OCI-LY7 (cell line): ENCODE results near the gene AKAP12. TPM values are rescaled to one million over a fixed set of nuclear protein-coding genes. Genes with fewer than 3 reads are reported as not detected.

Source experiments
- BruUV-seq: library from RNA; stranded (reverse); fragments of 400-500 nt; replicated peaks from 2 replicates; lab custom pipeline; 2021; lab: Mats Ljungman, UMichigan
- CTCF ChIA-PET: fragments of 300-600 bp; sonication (Branson Sonifier 250); formaldehyde crosslinking; loops from one replicate; lab custom pipeline; 2022; ENCODE audit warnings: antibody characterized with exemption; ENCODE audit not compliant: unreplicated experiment; lab: Charles Lee
- POLR2A ChIA-PET: fragments of 300-600 bp; sonication (Branson Sonifier 250); formaldehyde crosslinking; loops from one replicate; lab custom pipeline; 2022; ENCODE audit warnings: antibody characterized with exemption; lab: Charles Lee
- DNase-seq: peaks from one replicate; pipeline ENCODE4 v3.0.0-alpha.2; 2015; ENCODE audit warnings: low spot score
- H2AFZ ChIP-seq: fragments of 200-600 bp; sonication (generic), shearing (Covaris generic); 2 replicates; pipeline ENCODE4 v1.6.1; 2014; ENCODE audit warnings: mild to moderate bottlenecking, antibody characterized with exemption, low read length, moderate library complexity
- H3K27ac ChIP-seq: fragments of 200-600 bp; sonication (generic); 2 replicates; pipeline ENCODE4 v1.5.1; 2014; ENCODE audit warnings: mixed run types, low read depth, mild to moderate bottlenecking, moderate library complexity, low read length, inconsistent platforms; ENCODE audit not compliant: poor library complexity, severe bottlenecking
- H3K36me3 ChIP-seq: fragments of 200-600 bp; sonication (generic); 2 replicates; pipeline ENCODE4 v1.6.1; 2014; ENCODE audit warnings: mild to moderate bottlenecking, antibody characterized with exemption, low read length, moderate library complexity, mixed read lengths; ENCODE audit not compliant: insufficient read depth
- H3K4me1 ChIP-seq: fragments of 200-600 bp; sonication (generic); 2 replicates; pipeline ENCODE4 v1.5.1; 2014; ENCODE audit warnings: mild to moderate bottlenecking, low read length; ENCODE audit not compliant: insufficient read depth, poor library complexity, severe bottlenecking
- H3K4me2 ChIP-seq: fragments of 200-600 bp; sonication (generic); 2 replicates; pipeline ENCODE4 v1.6.1; 2014; ENCODE audit warnings: mild to moderate bottlenecking, low read length
- H3K4me3 ChIP-seq: fragments of 200-600 bp; sonication (generic); 2 replicates; pipeline ENCODE4 v1.5.1; 2014; ENCODE audit warnings: mild to moderate bottlenecking, low read depth, low read length; ENCODE audit not compliant: poor library complexity, severe bottlenecking
- H3K79me2 ChIP-seq: fragments of 200-600 bp; sonication (generic); 2 replicates; pipeline ENCODE4 v1.6.1; 2016; ENCODE audit warnings: low read depth, mild to moderate bottlenecking, low read length, moderate library complexity, mixed read lengths; ENCODE audit not compliant: insufficient read depth
- H3K9me2 ChIP-seq: fragments of 200-600 bp; sonication (generic); 2 replicates; pipeline ENCODE4 v1.6.1; 2016; ENCODE audit warnings: mild to moderate bottlenecking, low read length, mixed read lengths; ENCODE audit not compliant: insufficient read depth
- H3K9me3 ChIP-seq: fragments of 200-600 bp; sonication (generic); 2 replicates; pipeline ENCODE4 v1.6.1; 2014; ENCODE audit warnings: mild to moderate bottlenecking, mixed run types, low read length, mixed read lengths
- H4K20me1 ChIP-seq: fragments of 200-600 bp; sonication (generic); 2 replicates; pipeline ENCODE4 v1.6.1; 2014; ENCODE audit warnings: mild to moderate bottlenecking, antibody characterized with exemption, low read length, moderate library complexity, mixed read lengths; ENCODE audit not compliant: insufficient read depth
- EZH2phosphoT487 ChIP-seq: fragments of 200-600 bp; sonication (generic); IDR thresholded peaks from 2 replicates; pipeline ENCODE4 v1.6.1; 2018; ENCODE audit warnings: low read depth, borderline replicate concordance, mild to moderate bottlenecking, mixed run types, antibody characterized with exemption, low read length, moderate library complexity, mixed read lengths
- intact Hi-C: fragments of 100-400 bp; cut with micrococcal nuclease; formaldehyde crosslinking; loops from one replicate; pipeline ENCODE4 v1.10.0; 2022; ENCODE audit not compliant: unreplicated experiment
- total RNA-seq, 2 experiments: library from RNA; depleted of rRNA in 1 of 2; stranded (reverse); fragments of >200 nt in 1 of 2; shearing (Covaris generic) in 1 of 2; gene quantifications; 2 replicates each; pipeline ENCODE4 v1.2.3, GENCODE V29; 2014 to 2022
- TF ChIP-seq, protein P1 (sequence below): fragments of 200-600 bp; sonication (generic); conservative IDR thresholded peaks from 2 replicates; pipeline ENCODE4 v1.5.1; 2014; ENCODE audit warnings: mild to moderate bottlenecking, antibody characterized with exemption, low read length, moderate library complexity, mixed read lengths

Gene AKAP12
- total RNA-seq, 2 experiments from 2014 or later = 0.23 TPM; not detected in 1

DNA sequence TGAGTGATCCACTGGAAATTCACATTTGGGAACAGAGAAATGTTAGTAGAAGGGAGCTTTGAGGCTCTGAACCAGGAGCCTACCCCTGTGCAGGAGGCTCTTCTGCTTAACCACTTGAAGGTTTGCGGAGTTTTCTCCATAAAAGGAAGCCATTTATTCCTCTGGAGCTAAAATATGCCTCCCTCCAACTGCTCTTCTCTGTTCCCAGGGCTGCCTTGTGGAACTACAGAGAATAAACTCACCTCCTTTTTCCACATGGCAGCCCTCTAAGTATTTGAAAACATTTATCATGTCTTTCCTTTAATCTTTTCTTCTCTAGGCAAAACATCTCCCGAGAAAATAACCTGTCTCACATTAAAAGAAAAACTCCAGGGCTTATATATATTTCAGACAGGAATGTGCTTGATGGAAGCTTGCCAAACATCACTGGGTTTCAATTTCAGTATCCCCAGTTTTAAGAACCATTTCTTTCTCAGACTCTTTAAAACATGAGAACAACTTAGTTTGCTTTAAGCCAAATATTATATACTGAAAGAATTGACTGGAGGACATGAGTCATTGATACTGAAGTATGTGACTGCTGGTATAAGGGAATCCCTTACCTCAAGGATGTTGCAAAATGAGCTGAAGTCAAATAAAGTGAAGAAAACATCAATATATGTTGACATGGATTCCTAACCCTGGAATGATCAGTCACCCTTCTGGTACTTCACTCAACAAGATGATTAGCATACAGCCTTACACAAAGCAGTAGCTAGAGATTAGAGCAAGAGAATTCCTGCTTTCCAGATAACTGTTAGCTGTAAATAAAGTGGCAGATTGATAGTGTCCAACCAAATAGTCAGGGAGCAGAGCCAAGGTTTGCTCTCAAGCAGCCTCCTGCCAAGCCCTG lies 77.6 kb downstream of the AKAP12 start:
- BruUV-seq = no TSS peak
- intact Hi-C loops = no loop called here
- no peak overlapping the region for H3K4me2 ChIP-seq
- DNase-seq = no peak
- H3K79me2 ChIP-seq = no peaks in the 10 kb centered on the region
- POLR2A ChIA-PET = interaction anchor here (0.6 to 0.8 kb wide), 2 partner anchors 121 to 174 kb away, joined by 3 read pairs; no protein-coding TSS in a partner anchor
- no peaks in the 10 kb centered on the region for H3K9me2 ChIP-seq
- no peaks in the 10 kb centered on the region for H3K36me3 ChIP-seq
- CTCF ChIA-PET = interaction anchor here (0.6 kb wide), 1 partner anchor 471 kb away, joined by 3 read pairs; no protein-coding TSS in a partner anchor
- H2AFZ ChIP-seq = no peak overlapping the region
- TF ChIP-seq EZH2phosphoT487 = no peak
- TF ChIP-seq, protein P1, sequence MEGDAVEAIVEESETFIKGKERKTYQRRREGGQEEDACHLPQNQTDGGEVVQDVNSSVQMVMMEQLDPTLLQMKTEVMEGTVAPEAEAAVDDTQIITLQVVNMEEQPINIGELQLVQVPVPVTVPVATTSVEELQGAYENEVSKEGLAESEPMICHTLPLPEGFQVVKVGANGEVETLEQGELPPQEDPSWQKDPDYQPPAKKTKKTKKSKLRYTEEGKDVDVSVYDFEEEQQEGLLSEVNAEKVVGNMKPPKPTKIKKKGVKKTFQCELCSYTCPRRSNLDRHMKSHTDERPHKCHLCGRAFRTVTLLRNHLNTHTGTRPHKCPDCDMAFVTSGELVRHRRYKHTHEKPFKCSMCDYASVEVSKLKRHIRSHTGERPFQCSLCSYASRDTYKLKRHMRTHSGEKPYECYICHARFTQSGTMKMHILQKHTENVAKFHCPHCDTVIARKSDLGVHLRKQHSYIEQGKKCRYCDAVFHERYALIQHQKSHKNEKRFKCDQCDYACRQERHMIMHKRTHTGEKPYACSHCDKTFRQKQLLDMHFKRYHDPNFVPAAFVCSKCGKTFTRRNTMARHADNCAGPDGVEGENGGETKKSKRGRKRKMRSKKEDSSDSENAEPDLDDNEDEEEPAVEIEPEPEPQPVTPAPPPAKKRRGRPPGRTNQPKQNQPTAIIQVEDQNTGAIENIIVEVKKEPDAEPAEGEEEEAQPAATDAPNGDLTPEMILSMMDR = no peak
- no peaks in the 10 kb centered on the region for H3K4me1 ChIP-seq
- H3K9me3 ChIP-seq = no peaks in the 10 kb centered on the region
- no peak overlapping the region for H3K4me3 ChIP-seq
- no peaks in the 10 kb centered on the region for H4K20me1 ChIP-seq
- H3K27ac ChIP-seq = no peak overlapping the region

DNA sequence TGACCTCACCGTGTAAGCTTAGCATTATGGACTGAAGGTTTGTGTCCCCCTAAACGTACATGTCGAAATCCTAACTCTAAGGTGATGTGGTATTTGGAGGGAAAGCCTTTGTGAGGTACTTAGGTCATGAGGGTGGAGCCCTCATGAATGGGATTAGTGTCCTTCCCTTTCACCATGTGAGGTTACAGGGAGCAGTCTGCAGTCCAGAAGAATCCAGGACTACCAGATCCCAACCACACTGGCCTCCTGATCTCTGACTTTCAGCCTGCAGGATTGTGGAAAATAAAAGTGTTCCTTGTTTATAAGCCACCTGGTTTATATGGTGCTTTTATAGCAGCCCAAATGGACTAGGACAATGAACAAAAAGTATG lies 78.2 kb downstream of the AKAP12 start:
- Histone ChIP-seq H3K27ac (no peak overlapping the region), H3K4me2 (no peak overlapping the region), H4K20me1 (no peaks in the 10 kb centered on the region), H2AFZ (no peak overlapping the region), H3K36me3 (no peaks in the 10 kb centered on the region), H3K9me2 (no peaks in the 10 kb centered on the region), H3K4me3 (no peak overlapping the region), H3K79me2 (no peaks in the 10 kb centered on the region), H3K9me3 (no peaks in the 10 kb centered on the region), H3K4me1 (no peaks in the 10 kb centered on the region)
- POLR2A ChIA-PET = interaction anchor here (0.8 kb wide), 1 partner anchor 122 kb away, joined by 3 read pairs; no protein-coding TSS in a partner anchor
- TF ChIP-seq EZH2phosphoT487 = no peak
- TF ChIP-seq, protein P1 = no peak
- no peak for DNase-seq
- intact Hi-C loops = no loop called here
- BruUV-seq = no TSS peak
- CTCF ChIA-PET = interaction anchor here (0.6 kb wide), 1 partner anchor 472 kb away, joined by 3 read pairs; no protein-coding TSS in a partner anchor

DNA sequence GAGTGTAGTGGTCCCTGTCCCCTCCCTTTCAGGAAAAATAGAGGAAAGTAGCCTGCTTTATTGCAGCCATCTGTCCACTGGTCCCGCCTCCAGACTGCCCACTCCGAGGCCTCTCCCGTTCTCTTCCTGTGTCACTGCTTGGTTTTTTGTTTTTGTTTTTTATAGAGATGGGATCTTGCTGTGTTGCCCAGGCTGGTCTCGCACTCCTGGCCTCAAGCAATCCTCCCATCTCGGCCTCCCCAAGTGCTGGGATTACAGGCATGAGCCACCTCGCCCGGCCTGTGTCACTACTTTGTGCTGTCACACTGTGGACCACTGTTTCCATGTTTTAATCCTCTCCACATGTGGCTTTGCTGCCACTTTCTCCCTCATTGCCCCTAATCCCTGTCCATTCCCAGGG lies 80.4 kb downstream of the AKAP12 start:
- no TSS peak for BruUV-seq
- intact Hi-C loops = loop anchor here (5.0 kb wide), 1 partner anchor 428 kb away; no protein-coding TSS in a partner anchor
- no peaks in the 10 kb centered on the region for H3K79me2 ChIP-seq

More for the DNA sequence above, 80.4 kb downstream of the AKAP12 start:
- ChIA-PET CTCF (no interaction called here), POLR2A (no interaction called here)
- H2AFZ ChIP-seq = no peak overlapping the region
- no peaks in the 10 kb centered on the region for H3K4me1 ChIP-seq
- H3K9me2 ChIP-seq = no peaks in the 10 kb centered on the region
- no peaks in the 10 kb centered on the region for H4K20me1 ChIP-seq
- H3K9me3 ChIP-seq = no peaks in the 10 kb centered on the region
- no peak for TF ChIP-seq EZH2phosphoT487
- TF ChIP-seq, protein P1 = no peak
- H3K36me3 ChIP-seq = no peaks in the 10 kb centered on the region
- no peak overlapping the region for H3K27ac ChIP-seq
- no peak overlapping the region for H3K4me3 ChIP-seq
- DNase-seq = no peak
- H3K4me2 ChIP-seq = no peak overlapping the region
